Transverse colon (tissue), 3 donors: ENCODE measurements around the gene STAC2.

Experiments used
- CTCF ChIP-seq, 5 experiments: fragments of 200-600 bp in 3 of 5; fragments of 450-650 bp in 2 of 5; sonication (generic) in 3 of 5; IDR thresholded peaks; 1 replicate in 2 of 5; 2 replicates in 3 of 5; pipeline ENCODE4 v1.5.1; 2016 to 2017; ENCODE audit warnings: antibody characterized with exemption in 5 of 5, inconsistent platforms in 3 of 5, mild to moderate bottlenecking in 2 of 5, moderate library complexity in 1 of 5
- EP300 ChIP-seq: sonication (generic); formaldehyde crosslinking; IDR thresholded peaks from one replicate; pipeline ENCODE4 v1.6.1; 2017; ENCODE audit warnings: antibody characterized with exemption, low read depth
- POLR2A ChIP-seq: fragments of 450-650 bp; IDR thresholded peaks from one replicate; pipeline ENCODE4 v1.6.1; 2016; ENCODE audit warnings: antibody characterized with exemption, mild to moderate bottlenecking, moderate library complexity

- TF ChIP-seq CTCF (IDR thresholded peaks at IDR 0.05) (no peak), POLR2A (no peak), EP300 (no peak)
Measured at GRCh38 chr17:39217734-39218369, 7.9 kb downstream of the STAC2 start.
